Effector CD8-positive, alpha-beta T cell (primary cell): ENCODE measurements around the gene NEDD4L.

ENCODE experiments used
- DNase-seq: peaks from one replicate; lab custom pipeline; 2025; lab: John Stamatoyannopoulos, UW

NEDD4L gene

DNA sequence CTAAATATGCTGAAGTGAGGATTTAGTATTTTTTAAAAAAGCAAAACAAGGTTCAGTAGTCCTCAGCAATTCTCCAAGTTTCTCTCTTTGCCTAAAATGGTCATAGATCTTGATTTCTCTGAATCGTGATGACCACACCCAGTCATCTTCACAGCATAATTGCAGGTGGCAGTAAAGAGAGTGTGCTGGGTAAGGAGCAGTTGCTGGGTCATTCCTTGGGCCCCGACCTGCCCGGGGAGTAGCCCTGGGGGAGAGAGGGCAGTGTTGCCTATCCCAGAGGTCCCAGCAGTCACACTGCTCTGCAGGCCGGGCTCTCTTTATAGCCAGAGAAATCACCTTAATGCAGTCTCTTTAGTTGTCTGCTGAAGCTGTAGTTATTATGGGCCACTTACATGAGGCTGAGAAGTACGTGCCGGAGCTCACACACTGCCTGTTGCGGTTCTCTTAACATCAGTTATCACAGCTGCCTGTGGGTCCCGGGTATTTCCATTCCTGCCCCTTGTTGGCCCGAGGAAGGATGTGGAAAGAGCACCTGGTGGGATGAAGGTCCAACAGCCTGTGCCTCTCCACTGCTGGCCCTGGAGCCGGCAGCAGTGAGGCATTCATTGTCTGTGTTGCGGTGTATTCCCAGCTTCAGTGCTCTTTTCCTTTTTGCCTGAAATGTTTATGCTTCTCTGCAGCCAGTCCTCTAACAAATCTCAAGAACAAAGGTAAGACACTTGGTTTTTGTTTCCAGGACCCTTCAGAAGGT lies 354.8 kb downstream of the NEDD4L start:
- no peak for DNase-seq

DNA sequence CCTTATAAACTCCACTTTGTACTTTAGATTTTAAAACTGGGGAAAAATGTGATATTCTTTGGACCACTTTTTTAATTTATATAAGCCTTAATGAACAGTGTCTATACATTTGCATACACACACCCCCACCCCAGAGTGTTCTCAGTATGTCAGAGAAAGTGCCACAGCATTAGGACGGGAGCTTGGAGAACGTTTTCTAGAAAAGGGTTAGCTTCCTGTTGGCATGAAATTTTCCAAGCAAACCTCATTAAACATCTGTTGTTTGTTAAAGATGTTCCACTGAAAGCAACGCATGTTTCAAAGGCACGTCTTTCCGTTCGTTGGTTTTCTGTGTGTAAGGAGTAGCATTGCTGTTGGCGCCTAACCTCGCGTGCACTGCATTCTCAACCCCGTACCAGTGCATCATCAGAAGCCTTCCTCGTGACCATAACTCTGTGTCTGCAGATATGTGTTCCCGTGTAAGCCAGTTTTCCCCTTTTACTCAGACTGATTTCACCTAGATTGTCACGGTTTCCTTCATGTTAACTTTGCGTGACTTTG lies 356.4 kb downstream of the NEDD4L start:
- no peak for DNase-seq

DNA sequence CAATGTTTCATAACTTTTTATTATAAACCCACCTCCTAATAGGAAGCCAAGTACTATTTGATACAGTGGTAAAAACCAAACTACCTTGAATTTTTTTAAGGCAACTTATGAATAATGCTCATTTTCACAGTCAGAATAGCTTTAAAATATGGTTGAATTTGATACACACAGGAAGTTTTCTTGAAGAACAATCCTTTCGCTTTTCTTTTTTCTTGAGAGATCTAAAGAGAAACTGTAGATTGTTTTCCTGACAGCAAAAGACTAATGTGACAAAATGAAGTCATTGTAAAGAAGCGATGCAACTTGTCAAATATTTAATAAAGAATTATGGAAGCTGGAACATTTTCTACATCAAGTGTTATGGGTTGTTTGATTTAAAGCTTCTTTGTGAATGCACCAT lies 357.2 kb downstream of the NEDD4L start:
- no peak for DNase-seq

DNA sequence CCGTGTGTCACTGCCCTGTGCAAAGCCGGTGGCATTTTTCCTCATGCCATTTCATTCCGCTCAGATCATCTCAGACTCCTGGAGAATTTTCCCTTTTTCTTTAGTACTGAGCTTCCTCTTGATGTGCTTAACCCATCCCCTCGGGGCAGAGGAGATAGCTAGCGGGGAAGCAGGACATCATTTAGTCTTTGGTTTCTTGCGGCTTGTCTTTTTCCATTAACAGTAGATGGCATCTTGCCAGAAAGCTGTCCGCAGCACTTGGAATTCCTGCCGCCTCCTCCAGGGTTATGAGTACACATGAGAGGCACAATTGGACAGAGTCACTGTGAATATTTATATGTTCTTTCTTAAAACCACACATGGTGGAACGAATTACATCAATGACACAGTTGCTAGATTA lies 358.2 kb downstream of the NEDD4L start:
- no peak for DNase-seq

DNA sequence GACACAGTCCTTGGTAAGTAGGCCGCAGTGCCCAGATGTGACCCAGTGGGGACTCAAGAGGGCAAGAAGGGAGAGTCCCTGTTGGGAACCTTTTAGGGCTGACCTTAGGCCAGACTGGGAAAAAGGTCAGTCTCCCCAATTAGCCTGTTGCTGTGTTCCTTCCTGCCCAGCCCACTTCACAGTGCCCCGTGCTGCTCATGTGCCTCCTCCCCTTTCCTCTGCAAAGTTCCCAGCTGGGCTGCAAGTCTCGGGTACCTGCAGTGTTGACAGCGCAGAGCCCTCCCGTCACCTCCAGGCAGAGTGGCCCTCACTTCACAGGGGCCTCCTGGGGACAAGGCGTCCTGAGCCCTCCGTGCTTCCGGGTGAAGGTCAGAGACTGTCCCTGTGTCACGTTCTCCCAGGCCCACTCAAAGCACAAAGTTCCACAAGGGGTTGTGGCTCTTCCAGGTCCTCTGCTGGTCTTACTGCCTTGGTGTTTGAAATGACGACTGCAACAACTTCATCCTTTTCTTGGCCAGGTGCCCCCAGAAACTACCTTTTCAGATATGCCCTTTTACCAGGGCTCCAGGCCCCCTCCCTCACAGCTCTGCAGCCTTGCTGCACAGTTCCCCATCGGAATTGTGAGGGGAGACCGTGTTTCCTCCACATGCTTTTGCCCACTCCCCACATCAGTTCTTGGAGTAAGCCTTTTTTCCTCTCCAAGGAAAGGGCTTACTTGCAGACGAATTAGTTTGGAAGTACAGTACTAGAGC lies 359.1 kb downstream of the NEDD4L start:
- no peak for DNase-seq

DNA sequence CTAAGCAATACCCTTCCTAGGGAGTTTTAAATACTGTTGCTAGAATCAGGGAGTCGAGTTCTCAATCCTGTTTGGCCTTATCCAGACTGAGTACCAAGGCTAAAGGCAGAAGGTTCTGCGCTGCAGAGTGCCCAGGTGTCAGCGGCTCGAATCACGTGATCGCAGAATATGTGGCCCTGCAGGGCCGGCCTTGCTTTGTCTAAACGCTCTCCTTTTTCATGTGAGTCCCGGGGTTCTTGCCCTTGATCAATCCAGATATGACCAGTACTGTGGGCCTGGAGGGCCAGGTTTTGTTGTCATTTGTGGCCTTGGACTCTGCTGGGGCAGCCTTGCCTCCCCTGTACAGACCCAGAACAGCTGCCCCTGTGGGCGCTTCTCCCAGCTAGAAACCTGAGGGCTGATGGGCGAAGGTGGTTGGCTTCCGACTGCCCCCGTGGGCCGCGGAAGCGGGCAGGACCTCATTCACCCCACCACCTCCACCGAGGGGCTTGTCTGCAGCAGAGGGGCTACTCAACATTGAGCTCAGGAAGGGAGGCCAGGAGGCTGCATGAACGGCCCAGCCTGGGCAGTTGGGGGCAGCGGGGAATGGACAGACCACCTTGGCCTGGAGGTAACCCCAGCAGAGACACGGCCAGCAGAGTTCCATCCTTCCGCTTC lies 359.9 kb downstream of the NEDD4L start:
- DNase-seq: no peak

DNA sequence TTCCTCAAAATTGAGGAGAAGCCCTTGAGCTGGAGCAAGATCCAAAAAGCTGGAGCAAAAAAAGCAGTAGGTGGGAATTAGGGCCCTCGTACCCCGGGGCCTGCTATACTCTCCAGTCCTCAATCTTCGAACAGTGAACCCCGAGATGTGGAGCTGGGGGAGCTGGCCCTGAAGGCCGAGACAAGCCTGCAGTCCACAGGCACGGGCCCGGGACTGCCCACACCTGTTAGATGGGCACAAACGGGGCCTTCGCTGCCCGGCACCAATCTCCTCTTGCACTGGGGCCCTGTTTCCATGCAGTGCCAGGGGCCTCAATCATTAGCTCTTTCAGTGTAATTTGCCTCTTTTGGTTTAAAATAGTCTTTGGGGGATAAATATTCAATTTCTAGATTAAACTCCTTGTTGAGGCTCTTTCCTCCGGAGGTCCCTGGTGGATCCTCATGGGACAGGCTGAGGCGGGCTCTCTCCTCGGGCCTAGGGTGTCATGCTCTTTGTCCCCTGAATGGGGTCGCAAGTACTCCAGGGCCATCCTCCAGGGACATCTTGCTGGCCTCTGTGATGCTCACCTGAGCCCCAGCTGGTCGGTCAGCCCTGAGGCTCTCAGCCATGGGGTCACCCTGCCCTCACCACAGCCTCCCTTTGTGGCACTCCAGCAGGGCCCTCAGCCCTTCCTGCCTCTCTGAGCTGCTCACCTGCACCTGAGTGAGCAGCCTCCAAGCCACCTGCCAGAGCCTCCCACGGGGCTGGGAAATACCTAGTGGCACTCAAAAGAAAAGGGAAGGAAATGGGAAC lies 361.3 kb downstream of the NEDD4L start:
- DNase-seq: no peak

DNA sequence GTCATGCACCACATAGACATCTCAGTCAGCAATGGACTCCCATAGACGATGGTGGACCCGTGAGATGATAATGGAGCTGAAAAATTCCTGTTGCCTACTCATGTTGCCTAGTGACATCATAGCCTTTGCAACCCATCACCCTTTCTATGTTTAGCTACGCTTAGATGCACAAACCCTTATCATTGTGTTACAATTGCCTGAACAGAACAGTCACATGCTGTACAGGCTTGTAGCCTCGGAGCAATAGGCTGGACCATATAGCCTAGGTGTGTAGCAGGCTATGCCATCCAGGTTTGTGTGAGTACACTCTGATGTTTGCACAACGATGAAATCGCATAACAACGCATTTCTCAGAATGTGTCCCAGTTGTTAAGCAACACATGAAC lies 363.2 kb downstream of the NEDD4L start:
- no peak for DNase-seq

DNA sequence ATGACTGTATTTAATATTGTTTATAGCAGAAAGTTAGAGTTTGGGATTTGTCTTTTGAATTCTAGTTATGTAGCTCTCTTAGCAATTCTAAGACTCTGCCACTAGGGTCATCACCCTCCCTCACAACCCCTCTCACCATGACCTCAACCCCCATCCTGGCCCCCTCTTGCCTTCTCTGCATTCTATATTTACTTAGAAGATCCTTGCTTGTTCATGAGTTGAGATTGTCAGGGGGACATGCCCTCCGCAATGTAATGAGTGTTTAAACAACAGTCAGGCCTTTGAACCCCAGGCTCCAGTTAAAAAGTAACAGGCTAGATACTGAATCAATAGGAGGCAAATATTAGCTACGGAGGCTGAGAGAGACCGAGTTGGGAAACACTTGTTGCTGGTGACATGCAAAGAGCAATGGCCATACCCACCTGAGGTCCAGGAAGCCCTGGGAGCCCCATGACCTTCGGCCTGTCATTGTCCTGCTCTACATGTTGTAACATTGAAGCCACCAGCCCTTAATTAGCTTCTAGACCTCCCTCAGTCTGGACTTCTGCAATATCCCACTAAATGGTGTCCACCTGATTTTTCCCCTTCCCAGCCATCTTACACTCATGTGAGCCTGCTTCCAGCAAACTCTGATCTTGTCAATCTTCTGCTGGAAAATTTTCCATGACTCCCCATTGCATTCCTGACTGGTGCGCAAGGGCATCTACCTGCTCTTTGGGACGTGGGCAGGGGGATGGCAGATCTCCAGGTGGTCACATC lies 363.8 kb downstream of the NEDD4L start:
- no peak for DNase-seq

DNA sequence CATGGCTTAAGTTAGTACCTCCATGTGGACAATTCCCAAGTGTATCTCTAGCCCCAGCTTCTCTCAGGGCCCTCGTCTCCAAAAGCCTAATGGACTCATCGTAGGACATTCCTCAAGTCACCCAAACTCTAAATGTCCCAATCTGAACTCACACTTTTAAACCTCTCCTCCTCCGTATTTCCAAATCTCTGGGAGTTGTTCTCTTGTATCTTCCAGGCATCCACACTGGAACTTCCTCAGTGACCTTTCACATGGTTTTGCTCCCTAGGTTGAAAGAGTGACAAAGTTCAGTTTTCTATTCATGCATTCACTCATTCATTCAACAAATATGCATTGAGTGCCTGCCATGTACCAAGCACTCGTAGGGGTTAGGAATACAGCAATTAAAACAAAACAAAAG lies 364.6 kb downstream of the NEDD4L start:
- no peak for DNase-seq

DNA sequence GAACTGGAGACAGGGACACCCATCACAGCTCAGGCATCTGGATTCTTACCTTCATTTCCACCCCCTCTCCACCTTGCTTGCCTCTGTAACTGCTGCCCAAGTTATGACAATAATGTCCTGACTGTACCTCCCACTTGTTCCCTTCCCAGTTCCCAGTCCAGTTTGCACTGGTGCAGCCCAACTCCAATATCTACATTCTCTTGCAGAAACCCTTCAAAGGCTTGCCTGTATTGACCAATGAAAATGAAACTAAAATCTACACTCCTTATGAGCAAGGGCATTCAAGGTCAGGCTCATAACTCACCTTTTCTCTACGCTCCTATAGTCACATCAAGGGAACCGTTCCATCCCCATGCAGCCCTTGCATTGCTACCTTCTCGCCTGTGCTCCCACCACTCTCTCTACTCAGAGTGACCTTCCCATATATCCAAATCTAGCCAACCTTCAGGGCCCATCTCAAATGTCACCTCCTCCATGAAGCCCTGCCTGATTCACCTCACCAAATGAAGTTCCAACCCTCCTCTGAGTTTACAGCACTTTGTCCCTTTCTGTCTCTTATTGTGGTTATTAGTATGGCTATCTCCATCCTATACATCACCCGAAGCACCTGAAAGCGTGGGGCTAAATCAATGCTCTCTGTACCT lies 365.9 kb downstream of the NEDD4L start:
- no peak for DNase-seq

DNA sequence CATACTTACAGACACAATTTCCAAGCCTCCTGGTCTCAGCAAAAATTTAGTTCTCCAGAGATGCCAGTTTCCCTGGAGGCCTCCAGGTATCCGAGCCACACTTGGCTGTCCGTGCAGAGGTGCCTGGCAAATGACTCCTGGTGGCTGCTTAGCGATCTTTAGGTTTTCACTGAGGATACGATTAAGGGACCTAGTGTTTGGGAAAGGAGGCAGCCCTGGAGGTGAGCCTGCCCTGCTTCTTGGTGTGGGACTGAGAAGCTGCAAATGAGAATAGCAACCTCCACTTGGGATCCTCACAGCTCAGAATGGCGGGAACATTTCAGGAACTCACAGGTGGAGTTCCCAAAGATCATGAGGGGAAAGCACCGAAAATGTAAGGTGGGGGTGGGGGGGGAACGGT lies 367.3 kb downstream of the NEDD4L start:
- DNase-seq: no peak

DNA sequence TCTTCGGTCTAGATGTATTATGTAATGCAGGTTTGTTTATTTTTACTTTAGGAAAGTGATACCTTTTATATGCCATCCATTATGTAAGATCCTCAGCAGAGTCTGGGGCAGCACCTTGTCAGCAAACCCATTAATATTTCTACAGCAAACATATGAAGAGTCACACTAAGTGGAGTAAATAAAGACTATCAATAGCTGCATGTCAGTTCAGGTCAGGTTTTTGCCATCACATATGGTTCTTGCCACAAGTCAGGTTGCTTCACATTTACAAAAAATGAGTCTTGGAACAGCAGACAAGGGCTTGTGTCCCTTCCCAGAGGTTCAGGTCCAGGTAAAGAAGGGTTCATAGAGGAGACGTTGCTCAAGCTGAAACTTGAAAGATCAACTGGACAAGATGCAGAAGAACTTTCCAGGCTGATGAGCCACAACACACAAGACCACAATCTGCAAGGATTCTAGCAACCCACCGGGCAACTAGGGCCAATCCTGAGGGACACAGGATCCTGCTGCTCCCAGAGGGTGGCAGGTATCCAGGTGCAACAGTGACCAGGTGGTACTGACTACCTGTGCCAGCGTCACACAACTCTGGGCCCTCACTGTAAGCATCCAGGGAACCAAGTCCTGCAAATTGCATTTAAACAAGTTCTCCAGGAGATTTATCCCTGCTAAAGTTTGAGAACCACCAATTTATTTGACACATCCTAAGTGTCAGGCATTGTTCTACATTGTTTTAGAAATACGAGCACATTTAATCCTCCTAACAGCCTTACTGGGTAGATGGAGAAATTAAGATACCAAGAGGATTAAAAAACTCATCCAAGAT lies 369.0 kb downstream of the NEDD4L start:
- no peak for DNase-seq

DNA sequence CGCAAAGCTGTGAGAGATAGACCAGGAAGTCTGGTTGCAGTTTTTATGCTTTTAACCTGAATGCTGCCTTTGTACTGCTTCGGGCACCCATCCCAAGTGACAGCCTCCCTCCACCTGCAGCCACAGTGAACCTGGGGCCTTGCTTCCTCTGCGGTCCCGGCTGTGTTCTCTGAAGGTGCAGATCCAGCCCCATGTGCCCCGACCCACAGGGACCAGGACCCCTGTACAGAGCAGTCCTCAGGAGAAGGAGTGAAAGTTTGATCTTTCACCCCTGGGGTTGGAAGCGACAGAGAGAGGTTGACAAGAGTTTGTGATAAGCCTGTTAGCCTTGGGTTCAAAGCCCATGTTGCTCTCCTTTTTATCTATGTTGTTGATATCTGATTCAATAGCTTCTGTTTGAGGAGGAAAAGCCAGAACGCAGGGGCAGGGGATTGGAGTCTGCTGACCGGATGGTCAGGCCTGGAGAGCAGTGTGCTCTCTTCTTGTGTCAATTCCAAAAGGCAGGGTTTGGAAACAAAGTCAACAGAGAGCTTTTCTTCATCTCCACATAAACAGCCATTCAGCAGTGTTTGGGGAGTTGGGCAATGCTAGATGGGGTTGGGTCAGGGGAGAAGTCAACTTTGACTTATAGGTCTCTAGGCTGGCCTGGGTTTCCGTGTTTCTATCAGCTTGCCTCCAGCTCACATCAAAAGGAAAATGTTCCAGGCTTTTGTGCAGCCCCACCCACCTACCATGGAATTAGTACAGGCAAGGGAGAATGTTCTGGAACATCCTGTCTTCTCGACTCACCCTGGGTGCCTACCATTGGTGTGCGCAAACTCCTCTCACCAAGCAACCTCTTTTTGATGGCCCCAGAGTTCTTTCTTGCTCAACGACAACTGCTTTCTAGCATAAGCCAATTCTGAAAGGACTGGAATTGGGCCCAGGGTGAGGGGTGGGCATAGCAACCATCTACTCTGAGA lies 369.9 kb downstream of the NEDD4L start:
- no peak for DNase-seq

DNA sequence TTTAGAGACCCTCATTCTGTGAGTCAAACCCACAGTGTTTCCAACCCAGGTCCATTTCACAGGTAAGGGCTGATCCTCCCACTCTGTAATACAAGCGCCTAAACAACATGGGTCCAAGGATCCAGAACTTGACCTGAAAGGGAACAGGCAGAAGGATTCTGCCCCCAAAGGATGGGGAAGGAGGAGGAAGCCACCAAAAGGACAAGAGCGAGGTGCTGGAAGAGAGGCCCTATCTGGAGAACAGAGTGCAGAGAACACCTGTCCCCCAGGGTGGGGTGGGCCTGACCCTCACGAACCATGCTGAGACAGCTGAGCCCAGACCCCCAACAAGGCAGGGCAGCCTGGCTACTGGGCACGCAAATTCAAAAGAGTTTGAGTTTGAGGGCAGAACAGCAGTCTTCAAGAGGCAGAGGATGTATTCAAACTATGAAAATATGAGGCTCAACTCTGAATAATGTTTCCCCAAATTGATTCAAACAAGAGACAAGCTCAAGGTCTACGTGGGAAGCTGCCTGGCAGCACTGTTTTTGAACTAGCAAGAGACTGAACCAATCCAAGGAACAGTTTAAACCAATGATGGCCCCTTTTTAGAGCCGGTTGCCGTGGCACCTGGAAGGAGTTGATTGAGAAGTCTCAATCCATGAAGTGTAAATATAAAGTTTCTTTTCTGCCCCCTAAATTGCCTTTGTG lies 372.1 kb downstream of the NEDD4L start:
- DNase-seq: no peak

DNA sequence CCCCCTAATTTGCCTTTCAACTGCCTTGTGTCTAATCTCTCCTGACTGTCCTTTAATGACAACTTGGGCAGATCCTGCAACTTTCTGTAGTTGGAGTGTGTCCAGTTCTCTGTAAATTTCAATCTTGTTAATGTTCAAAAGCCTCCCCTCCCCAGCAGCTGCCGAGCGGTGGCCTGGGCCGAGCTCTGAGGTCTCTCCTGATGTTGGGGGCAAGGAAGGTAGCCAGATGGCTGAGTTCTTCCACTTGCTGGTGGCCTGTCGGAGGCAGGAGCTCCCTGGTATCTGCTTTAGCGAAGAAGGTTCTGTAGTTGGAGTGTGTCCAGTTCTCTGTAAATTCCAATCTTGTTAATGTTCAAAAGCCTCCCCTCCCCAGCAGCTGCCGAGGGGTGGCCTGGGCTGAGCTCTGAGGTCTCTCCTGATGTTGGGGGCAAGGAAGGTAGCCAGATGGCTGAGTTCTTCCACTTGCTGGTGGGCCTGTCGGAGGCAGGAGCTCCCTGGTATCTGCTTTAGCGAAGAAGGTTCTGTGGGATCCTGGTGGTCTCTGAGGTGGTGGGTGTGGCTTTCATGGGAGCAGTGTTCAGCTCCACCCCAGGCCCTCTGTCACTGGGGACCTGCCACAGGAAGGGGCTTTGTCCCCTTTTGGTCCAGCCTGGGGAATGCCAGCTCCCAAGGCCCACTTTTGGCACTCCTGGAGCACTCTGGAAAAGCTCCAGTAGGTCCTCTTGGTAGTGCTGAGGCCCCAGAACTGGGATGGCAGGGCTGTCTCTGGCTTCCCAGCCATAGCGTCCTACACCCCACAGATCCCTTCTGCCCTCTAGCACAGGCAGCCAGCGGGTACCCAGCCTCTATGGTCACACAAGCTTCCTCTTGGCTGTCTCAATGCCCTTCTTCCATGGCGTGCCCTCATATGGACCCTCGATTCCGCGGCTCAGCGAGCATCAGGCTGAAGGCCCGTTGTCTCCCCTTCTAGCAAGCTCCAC lies 373.0 kb downstream of the NEDD4L start:
- DNase-seq: no peak

DNA sequence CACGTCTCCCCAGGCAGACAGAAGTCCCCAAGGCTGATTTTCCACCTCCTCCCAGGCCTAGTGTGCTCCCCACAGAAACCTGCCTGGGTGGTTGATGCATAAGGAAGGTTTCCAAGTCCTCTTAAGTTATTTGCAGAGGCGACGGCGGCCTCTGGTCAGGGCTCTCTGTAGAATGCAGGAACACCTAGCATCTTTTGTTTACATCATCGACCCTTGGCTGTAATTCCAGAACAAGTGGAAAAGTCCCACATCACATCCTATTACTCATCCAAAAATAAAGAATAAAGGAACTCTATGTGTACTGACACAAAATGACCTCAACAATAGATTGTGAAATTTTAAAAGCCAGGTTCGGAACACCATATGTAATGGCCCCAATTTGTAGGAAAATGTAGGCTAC lies 373.7 kb downstream of the NEDD4L start:
- DNase-seq: no peak
